GM12878 (cell line): ENCODE measurements around the gene IL17RB. TPM values are rescaled to one million over a fixed set of nuclear protein-coding genes. Genes with fewer than 3 reads are reported as not detected.

Experiments
- ATAC-seq: fragments of 200-7000 bp; cut with Tn5 transposase; 3 replicates; pipeline ENCODE4 v1.9.1; 2020; ENCODE audit warnings: mild to moderate bottlenecking, moderate library complexity
- BruUV-seq: library from RNA; stranded (reverse); fragments of 400-500 nt; replicated peaks from 2 replicates; lab custom pipeline; 2021; lab: Mats Ljungman, UMichigan
- CTCF ChIA-PET: fragments of 300-600 bp; sonication (Branson Sonifier 250); formaldehyde crosslinking; extraction: SDS; loops from one replicate; lab custom pipeline; 2021; ENCODE audit warnings: inconsistent platforms; lab: Yijun Ruan, JAX
- POLR2A ChIA-PET: fragments of 350-600 bp; formaldehyde crosslinking; extraction: SDS; loops from one replicate; lab custom pipeline; 2021; ENCODE audit warnings: inconsistent platforms; lab: Charles Lee
- RAD21 ChIA-PET: fragments of 300-600 bp; sonication (Branson Sonifier 250); formaldehyde crosslinking; loops from one replicate; lab custom pipeline; 2023; ENCODE audit warnings: antibody characterized with exemption; ENCODE audit not compliant: unreplicated experiment; lab: Charles Lee
- SMC1A ChIA-PET: fragments of 300-600 bp; sonication (Branson Sonifier 250); formaldehyde crosslinking; loops from one replicate; lab custom pipeline; 2023; ENCODE audit not compliant: unreplicated experiment, uncharacterized antibody; lab: Charles Lee
- DNase-seq: peaks from one replicate; pipeline ENCODE4 v3.0.0-alpha.2; 2011; ENCODE audit warnings: low read depth, low spot score
- FAIRE-seq: peaks from 3 replicates; lab custom pipeline; 2011; peaks lifted over from hg19 to GRCh38; lab: Jason Lieb, UNC
- H2AFZ ChIP-seq: 2 replicates; pipeline ENCODE4 v1.6.0; 2011; ENCODE audit warnings: low read depth, low read length, control low read depth; ENCODE audit not compliant: control insufficient read depth
- H3K27ac ChIP-seq: 2 replicates; pipeline ENCODE4 v1.5.1; 2011; ENCODE audit warnings: control low read depth; ENCODE audit not compliant: control insufficient read depth, insufficient read depth
- H3K27me3 ChIP-seq, 2 experiments: replicated peaks in 1 of 2; 2 replicates each; pipeline versions ENCODE4 v1.6.0 to v1.6.1; 2011; ENCODE audit warnings: low read length in 1 of 2; ENCODE audit not compliant: control insufficient read depth in 2 of 2, insufficient read depth in 2 of 2
- H3K36me3 ChIP-seq, 2 experiments: 2 replicates each; pipeline ENCODE4 v1.5.1; 2011; ENCODE audit warnings: low read length in 1 of 2; ENCODE audit not compliant: control insufficient read depth in 2 of 2, insufficient read depth in 2 of 2
- H3K4me1 ChIP-seq: 2 replicates; pipeline ENCODE4 v1.6.1; 2011; ENCODE audit warnings: mild to moderate bottlenecking, low read length, moderate library complexity, mixed read lengths; ENCODE audit not compliant: control insufficient read depth, insufficient read depth
- H3K4me2 ChIP-seq: 2 replicates; pipeline ENCODE4 v1.6.0; 2011; ENCODE audit warnings: control low read depth; ENCODE audit not compliant: control insufficient read depth, insufficient read depth
- H3K4me3 ChIP-seq: fragments of 200-600 bp; sonication (generic); 2 replicates; pipeline ENCODE4 v1.5.1; 2016
- H3K79me2 ChIP-seq: 2 replicates; pipeline ENCODE4 v1.6.0; 2011; ENCODE audit warnings: low read length; ENCODE audit not compliant: control insufficient read depth, insufficient read depth
- H3K9ac ChIP-seq: 2 replicates; pipeline ENCODE4 v1.8.0; 2011; ENCODE audit warnings: low read length, control low read depth, mixed read lengths; ENCODE audit not compliant: control insufficient read depth, insufficient read depth
- H3K9me3 ChIP-seq: replicated peaks from 3 replicates; pipeline ENCODE4 v1.5.1; 2011; ENCODE audit warnings: mild to moderate bottlenecking, low read length; ENCODE audit not compliant: control insufficient read depth, insufficient read depth
- H4K20me1 ChIP-seq: 2 replicates; pipeline ENCODE4 v1.6.0; 2011; ENCODE audit not compliant: control insufficient read depth, insufficient read depth
- BACH1 ChIP-seq: fragments of 450-650 bp; IDR thresholded peaks from 2 replicates; pipeline ENCODE4 v1.6.1; 2017; ENCODE audit warnings: mild to moderate bottlenecking, borderline replicate concordance
- BCL11A ChIP-seq: IDR thresholded peaks from 2 replicates; pipeline ENCODE4 v1.6.1; 2011; ENCODE audit warnings: low read depth, low read length
- BMI1 ChIP-seq: fragments of 450-650 bp; IDR thresholded peaks from 2 replicates; pipeline ENCODE4 v1.6.1; 2016; ENCODE audit warnings: mild to moderate bottlenecking, moderate library complexity, borderline replicate concordance
- CHD2 ChIP-seq: IDR thresholded peaks from 2 replicates; pipeline ENCODE4 v1.6.1; 2011; ENCODE audit warnings: low read depth, low read length, improper control_type of control experiment, borderline replicate concordance
- CREB1 ChIP-seq: IDR thresholded peaks from 2 replicates; pipeline ENCODE4 v1.6.1; 2012; ENCODE audit warnings: low read depth, mild to moderate bottlenecking, inconsistent platforms
- KDM1A ChIP-seq: fragments of 200-600 bp; sonication (generic); IDR thresholded peaks from 2 replicates; pipeline ENCODE4 v1.6.1; 2016; ENCODE audit warnings: borderline replicate concordance
- MTA2 ChIP-seq: fragments of 450-650 bp; IDR thresholded peaks from 2 replicates; pipeline ENCODE4 v1.6.1; 2016; ENCODE audit warnings: low read depth, mild to moderate bottlenecking, moderate library complexity
- MXI1 ChIP-seq: fragments of 150-350 bp; IDR thresholded peaks from 2 replicates; pipeline ENCODE4 v1.6.1; 2011; ENCODE audit warnings: low read depth, mild to moderate bottlenecking, inconsistent platforms, low read length, improper control_type of control experiment
- NBN ChIP-seq: fragments of 450-650 bp; IDR thresholded peaks from 2 replicates; pipeline ENCODE4 v1.6.1; 2016
- NFXL1 ChIP-seq: fragments of 450-650 bp; IDR thresholded peaks from 2 replicates; pipeline ENCODE4 v1.6.1; 2017; ENCODE audit warnings: antibody characterized with exemption, mild to moderate bottlenecking, borderline replicate concordance
- PAX8 ChIP-seq: fragments of 450-650 bp; IDR thresholded peaks from 2 replicates; pipeline ENCODE4 v1.6.1; 2017; ENCODE audit warnings: mild to moderate bottlenecking, moderate library complexity
- RBBP5 ChIP-seq: fragments of 200-600 bp; sonication (generic); conservative IDR thresholded peaks from 2 replicates; pipeline ENCODE4 v1.6.1; 2016
- SMAD5 ChIP-seq: IDR thresholded peaks from 2 replicates; pipeline ENCODE4 v1.6.1; 2016; ENCODE audit warnings: antibody characterized with exemption, low read depth
- SREBF1 ChIP-seq: IDR thresholded peaks from 2 replicates; pipeline ENCODE4 v1.6.1; 2012; ENCODE audit warnings: mild to moderate bottlenecking, low read length
- WGBS: methylation state at CpG from one replicate; pipeline ENCODE4 v1.1.6; 2016; ENCODE audit warnings: low lambda C conversion rate; ENCODE audit not compliant: insufficient replicate concordance, insufficient coverage; ENCODE audit errors: missing lambda C conversion rate; 5-methylcytosine and 5-hydroxymethylcytosine counted together
- in situ Hi-C: fragments of 300-500 bp; cut with MboI; formaldehyde crosslinking; loops from 9 replicates; pipeline ENCODE4 v1.14.3; 2018; ENCODE audit warnings: mixed read lengths
- intact Hi-C: fragments of 100-400 bp; cut with micrococcal nuclease; formaldehyde crosslinking; loops from one replicate; pipeline ENCODE4 v1.14.2; 2022; ENCODE audit not compliant: unreplicated experiment
- polyA plus RNA-seq, 11 experiments: library from polyadenylated mRNA; depleted of rRNA in 4 of 11; unstranded in 6 of 11; stranded (reverse) in 5 of 11; fragments of >200 nt; fragmentation: Nextera tagmentation in 4 of 11; fragmentation: Illumina TruSeq in 1 of 11; extraction: Ambion mirVana in 4 of 11; extraction: Trizol in 1 of 11; gene quantifications; 1 replicate in 1 of 11; 2 replicates in 10 of 11; pipeline versions ENCODE4 v1.2.1 to v1.2.3, GENCODE V29; 2011 to 2016; ENCODE audit warnings: inconsistent platforms in 2 of 11, missing spikeins in 2 of 11, low read depth in 1 of 11
- total RNA-seq, 4 experiments: library from RNA; depleted of rRNA in 3 of 4; stranded (reverse); fragments of >200 nt in 3 of 4; fragmentation: Illumina TruSeq in 1 of 4; extraction: Trizol in 1 of 4; gene quantifications; 2 replicates each; pipeline versions ENCODE4 v1.2.1 to v1.2.3, GENCODE V29; 2013 to 2021
- TF ChIP-seq, protein P1 (sequence below): IDR thresholded peaks from 2 replicates; pipeline ENCODE4 v1.6.1; 2011; ENCODE audit warnings: borderline replicate concordance, low read depth, mild to moderate bottlenecking, moderate library complexity, low read length; ENCODE audit not compliant: insufficient read depth, poor library complexity, severe bottlenecking
- TF ChIP-seq, protein P2 (sequence below): fragments of 450-650 bp; IDR thresholded peaks from 2 replicates; pipeline ENCODE4 v1.6.1; 2017; ENCODE audit warnings: mild to moderate bottlenecking

IL17RB gene
- total and polyA plus RNA-seq, 10 of the 15 experiments (the other 5 are each of a cell fraction or from before 2014, with no cell fraction given): 1.9 to 17.2 (median 2.9) TPM

DNA sequence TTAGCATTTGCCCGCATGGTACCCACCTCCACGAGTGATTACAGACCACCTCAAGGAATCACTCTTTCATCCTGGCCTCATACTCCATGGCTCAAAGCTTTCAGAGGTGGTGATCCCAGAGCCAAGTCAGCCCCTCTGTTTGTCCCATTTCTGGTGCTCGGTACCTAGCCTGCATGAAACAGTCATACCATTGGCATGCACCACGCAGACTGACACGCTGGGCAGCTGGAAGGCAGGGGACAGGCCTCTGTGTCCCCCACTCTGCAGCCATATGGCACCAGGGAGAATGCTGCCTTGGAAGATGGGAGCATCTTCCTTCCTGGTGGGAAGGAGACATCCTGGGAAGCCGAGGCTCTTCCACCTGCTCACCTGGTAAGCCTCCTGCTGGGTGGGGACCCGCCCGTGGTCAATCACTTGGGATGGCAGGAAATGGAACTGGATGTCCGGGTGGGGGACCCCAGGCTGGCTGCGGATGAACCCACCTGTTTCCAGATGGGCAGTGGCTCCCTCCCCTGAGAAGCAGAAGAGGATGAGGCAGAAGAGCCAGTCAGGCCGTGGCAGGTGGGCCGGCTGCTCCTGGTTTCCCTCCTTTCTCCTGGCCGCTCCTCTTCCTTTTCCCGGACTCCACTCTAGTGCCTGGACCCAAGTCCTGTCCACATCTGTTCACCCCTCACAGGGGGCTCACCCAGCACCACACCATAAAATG lies 27.1 kb upstream of the IL17RB start:
- in situ Hi-C loops: no loop called here
- TF ChIP-seq KDM1A: no peak
- no peak for TF ChIP-seq NBN
- TF ChIP-seq MTA2: no peak
- no peak for TF ChIP-seq BACH1
- TF ChIP-seq NFXL1: no peak
- TF ChIP-seq SMAD5: no peak
- TF ChIP-seq MXI1: no peak
- TF ChIP-seq, protein P1, sequence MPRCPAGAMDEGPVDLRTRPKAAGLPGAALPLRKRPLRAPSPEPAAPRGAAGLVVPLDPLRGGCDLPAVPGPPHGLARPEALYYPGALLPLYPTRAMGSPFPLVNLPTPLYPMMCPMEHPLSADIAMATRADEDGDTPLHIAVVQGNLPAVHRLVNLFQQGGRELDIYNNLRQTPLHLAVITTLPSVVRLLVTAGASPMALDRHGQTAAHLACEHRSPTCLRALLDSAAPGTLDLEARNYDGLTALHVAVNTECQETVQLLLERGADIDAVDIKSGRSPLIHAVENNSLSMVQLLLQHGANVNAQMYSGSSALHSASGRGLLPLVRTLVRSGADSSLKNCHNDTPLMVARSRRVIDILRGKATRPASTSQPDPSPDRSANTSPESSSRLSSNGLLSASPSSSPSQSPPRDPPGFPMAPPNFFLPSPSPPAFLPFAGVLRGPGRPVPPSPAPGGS: no peak
- TF ChIP-seq BCL11A: no peak
- TF ChIP-seq SREBF1: no peak
- TF ChIP-seq CREB1: no peak
- TF ChIP-seq, protein P2, sequence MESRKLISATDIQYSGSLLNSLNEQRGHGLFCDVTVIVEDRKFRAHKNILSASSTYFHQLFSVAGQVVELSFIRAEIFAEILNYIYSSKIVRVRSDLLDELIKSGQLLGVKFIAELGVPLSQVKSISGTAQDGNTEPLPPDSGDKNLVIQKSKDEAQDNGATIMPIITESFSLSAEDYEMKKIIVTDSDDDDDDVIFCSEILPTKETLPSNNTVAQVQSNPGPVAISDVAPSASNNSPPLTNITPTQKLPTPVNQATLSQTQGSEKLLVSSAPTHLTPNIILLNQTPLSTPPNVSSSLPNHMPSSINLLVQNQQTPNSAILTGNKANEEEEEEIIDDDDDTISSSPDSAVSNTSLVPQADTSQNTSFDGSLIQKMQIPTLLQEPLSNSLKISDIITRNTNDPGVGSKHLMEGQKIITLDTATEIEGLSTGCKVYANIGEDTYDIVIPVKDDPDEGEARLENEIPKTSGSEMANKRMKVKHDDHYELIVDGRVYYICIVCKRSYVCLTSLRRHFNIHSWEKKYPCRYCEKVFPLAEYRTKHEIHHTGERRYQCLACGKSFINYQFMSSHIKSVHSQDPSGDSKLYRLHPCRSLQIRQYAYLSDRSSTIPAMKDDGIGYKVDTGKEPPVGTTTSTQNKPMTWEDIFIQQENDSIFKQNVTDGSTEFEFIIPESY: no peak
- TF ChIP-seq BMI1: no peak
- TF ChIP-seq RBBP5: no peak
- TF ChIP-seq PAX8: no peak
- no peak for TF ChIP-seq CHD2

More for the DNA sequence above, 27.1 kb upstream of the IL17RB start:
- RAD21 ChIA-PET: no interaction called here
- ATAC-seq: no peak
- Histone ChIP-seq H3K4me3 (no peak overlapping the region), H3K9me3 (no peaks in the 10 kb centered on the region), H3K27me3 (no peaks in the 10 kb centered on the region), H3K4me2 (no peak overlapping the region), H3K36me3 (peaks cover 4% of the 10 kb centered on the region in 2 experiments; a peak in 3 of 4 replicates), H3K79me2 (no peaks in the 10 kb centered on the region), H3K27ac (no peak overlapping the region), H2AFZ (no peak overlapping the region), H3K4me1 (no peaks in the 10 kb centered on the region), H4K20me1 (no peaks in the 10 kb centered on the region), H3K9ac (no peak overlapping the region)
- no peak for DNase-seq
- SMC1A ChIA-PET: interaction anchor here (0.8 kb wide), 1 partner anchor 76 kb away, joined by 3 read pairs; no protein-coding TSS in a partner anchor
- CTCF ChIA-PET: no interaction called here
- FAIRE-seq: no peak
- intact Hi-C loops: no loop called here
- BruUV-seq: no TSS peak
- POLR2A ChIA-PET: no interaction called here
- 40% methylated on average over 14 of the region's 14 CpGs for WGBS
